Large intestine (tissue), 3 donors: Measurements from ENCODE around the gene INO80B. TPM values are rescaled to one million over a fixed set of nuclear protein-coding genes. Genes with fewer than 3 reads are reported as not detected.
"Not testable (repeated sequence)": the region's sequence is repeated elsewhere in the genome, so short reads cannot be mapped to it uniquely, and the experiment has no call there.

Experiments
- DNase-seq, 2 donors: peaks; one replicate each; pipeline versions ENCODE4 v3.0.0 to v3.0.0-alpha.2; 2013
- H3K27ac ChIP-seq: one replicate; pipeline ENCODE4 v1.5.1; 2013; ENCODE audit warnings: low read length
- H3K27me3 ChIP-seq: 2 replicates; pipeline ENCODE4 v1.6.1; 2013; ENCODE audit warnings: low read length; ENCODE audit not compliant: control insufficient read depth, insufficient read depth
- H3K36me3 ChIP-seq: 2 replicates; pipeline ENCODE4 v1.6.1; 2013; ENCODE audit warnings: low read length; ENCODE audit not compliant: control insufficient read depth, insufficient read depth
- H3K4me1 ChIP-seq: one replicate; pipeline ENCODE4 v1.6.1; 2013; ENCODE audit warnings: low read length; ENCODE audit not compliant: control insufficient read depth, insufficient read depth
- H3K4me3 ChIP-seq: one replicate; pipeline ENCODE4 v1.5.1; 2013; ENCODE audit warnings: low read length
- H3K9me3 ChIP-seq: one replicate; pipeline ENCODE4 v1.6.1; 2013; ENCODE audit warnings: mild to moderate bottlenecking, low read depth, low read length, moderate library complexity; ENCODE audit not compliant: control insufficient read depth
- WGBS: methylation state at CpG from one replicate; pipeline ENCODE4 v1.1.5; 2013; ENCODE audit warnings: low lambda C conversion rate; ENCODE audit not compliant: insufficient coverage; 5-methylcytosine and 5-hydroxymethylcytosine counted together
- polyA plus RNA-seq: library from polyadenylated mRNA; unstranded; fragments of 120-200 nt; gene quantifications from one replicate; pipeline ENCODE4 v1.2.1, GENCODE V29; 2013

The INO80B gene
- polyA plus RNA-seq, 1 donor, result 34.7 TPM

DNA sequence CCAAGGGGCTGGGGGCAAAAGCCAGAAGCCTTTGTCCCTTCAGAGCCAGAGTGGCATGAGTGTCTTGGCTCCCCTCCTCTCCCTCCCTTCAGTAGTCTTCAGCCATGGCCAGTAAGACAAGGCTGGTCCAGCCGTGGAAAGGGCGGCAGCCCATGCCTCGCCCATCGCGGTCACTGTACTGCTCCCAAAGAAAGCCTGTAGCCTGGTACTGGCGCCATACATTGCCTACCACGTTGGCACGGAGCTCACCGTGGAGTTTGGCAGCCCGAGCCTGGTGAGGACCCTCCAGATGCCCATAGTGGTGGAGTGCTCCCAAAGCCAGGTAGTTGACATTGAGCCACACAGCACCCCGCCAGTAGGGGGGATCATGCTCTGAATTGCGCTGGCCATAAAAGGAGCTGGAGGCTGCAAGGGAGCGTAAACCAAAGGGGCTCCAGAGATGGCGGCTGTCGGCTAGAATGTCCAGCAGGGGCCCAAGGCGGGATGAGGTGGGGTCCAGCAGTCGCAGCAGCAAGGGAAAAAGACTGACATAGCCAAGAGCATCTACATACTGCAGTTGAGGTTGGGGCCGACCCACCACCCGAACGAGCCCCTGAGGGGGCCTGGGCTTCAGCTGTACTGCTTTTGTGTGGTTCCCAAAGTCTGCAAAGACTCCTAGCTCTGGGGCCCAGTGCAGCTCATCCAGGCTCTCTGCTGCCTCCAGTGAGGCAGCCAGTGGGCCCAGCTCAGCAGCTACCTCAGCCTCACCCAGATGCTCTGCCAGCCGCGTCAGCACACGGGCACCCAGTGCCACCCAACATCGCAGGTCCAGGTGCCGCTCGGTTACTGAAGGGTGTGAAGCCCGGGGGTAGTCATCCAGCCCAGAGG, 6.5 kb downstream of the INO80B start:
- Histone ChIP-seq H3K9me3 (no peaks in the 10 kb centered on the region), H3K27ac (no peak overlapping the region), H3K4me1 (peaks cover 27% of the 10 kb centered on the region), H3K4me3 (no peak overlapping the region), H3K36me3 (peaks cover 24% of the 10 kb centered on the region), H3K27me3 (no peaks in the 10 kb centered on the region)
- DNase-seq, result no peak
- WGBS, result 82% methylated on average over 3 of the region's 27 CpGs

GRCh38 chr2:74462054-74462785, 7.3 kb downstream of the INO80B start:
- peaks cover 21% of the 10 kb centered on the region for H3K4me1 ChIP-seq
- no peak overlapping the region for H3K27ac ChIP-seq
- H3K9me3 ChIP-seq, result no peaks in the 10 kb centered on the region
- no peak overlapping the region for H3K4me3 ChIP-seq
- H3K36me3 ChIP-seq, result peaks cover 24% of the 10 kb centered on the region
- WGBS, result no CpG with 5 or more reads among the region's 20 CpGs
- no peaks in the 10 kb centered on the region for H3K27me3 ChIP-seq
- no peak for DNase-seq

GRCh38 chr2:74462786-74463105, 7.9 kb downstream of the INO80B start:
- H3K27ac ChIP-seq, result peak overlapping the region; percentile 11

GRCh38 chr2:74464406-74464805, 9.5 kb downstream of the INO80B start:
- no peaks in the 10 kb centered on the region for H3K9me3 ChIP-seq
- H3K36me3 ChIP-seq, result peaks cover 24% of the 10 kb centered on the region
- peak overlapping the region; percentile 90 for H3K4me3 ChIP-seq
- no CpG with 5 or more reads among the region's 13 CpGs for WGBS
- H3K4me1 ChIP-seq, result peaks cover 16% of the 10 kb centered on the region
- H3K27ac ChIP-seq, result peak overlapping the region; percentile 75
- H3K27me3 ChIP-seq, result no peaks in the 10 kb centered on the region
- peak in 1 of 2 donors; percentile 39 for DNase-seq

More at GRCh38 chr2:74462786-74463105, 7.9 kb downstream of the INO80B start:
- H3K36me3 ChIP-seq, result peaks cover 24% of the 10 kb centered on the region
- H3K4me1 ChIP-seq, result peaks cover 21% of the 10 kb centered on the region
- H3K4me3 ChIP-seq, result no peak overlapping the region
- no peak for DNase-seq
- no CpG with 5 or more reads among the region's 4 CpGs for WGBS
- H3K9me3 ChIP-seq, result no peaks in the 10 kb centered on the region
- H3K27me3 ChIP-seq, result no peaks in the 10 kb centered on the region

DNA sequence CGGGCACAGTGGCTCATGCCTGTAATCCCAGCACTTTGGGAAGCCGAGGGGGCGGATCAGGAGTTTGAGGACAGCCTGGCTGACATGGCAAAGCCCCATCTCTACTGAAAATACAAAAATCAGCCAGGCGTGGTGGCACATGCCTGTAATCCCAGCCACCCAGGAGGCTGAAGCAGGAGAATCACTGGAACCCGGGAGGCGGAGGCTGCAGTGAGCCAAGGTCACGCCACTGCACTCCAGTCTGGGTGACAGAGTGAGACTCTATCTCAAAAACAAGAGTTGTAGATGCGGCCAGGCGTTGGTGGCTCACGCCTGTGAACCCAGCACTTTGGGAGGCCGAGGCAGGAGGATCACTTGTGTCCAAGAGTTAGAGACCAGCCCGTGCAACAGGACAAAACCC, 15.9 kb downstream of the INO80B start:
- not testable (repeated sequence) for H3K27me3 ChIP-seq, H3K9me3 ChIP-seq, H3K27ac ChIP-seq, H3K4me3 ChIP-seq, DNase-seq
- peaks cover 16% of the 10 kb centered on the region for H3K36me3 ChIP-seq
- no CpG with 5 or more reads among the region's 12 CpGs for WGBS
- peaks cover 13% of the 10 kb centered on the region for H3K4me1 ChIP-seq

DNA sequence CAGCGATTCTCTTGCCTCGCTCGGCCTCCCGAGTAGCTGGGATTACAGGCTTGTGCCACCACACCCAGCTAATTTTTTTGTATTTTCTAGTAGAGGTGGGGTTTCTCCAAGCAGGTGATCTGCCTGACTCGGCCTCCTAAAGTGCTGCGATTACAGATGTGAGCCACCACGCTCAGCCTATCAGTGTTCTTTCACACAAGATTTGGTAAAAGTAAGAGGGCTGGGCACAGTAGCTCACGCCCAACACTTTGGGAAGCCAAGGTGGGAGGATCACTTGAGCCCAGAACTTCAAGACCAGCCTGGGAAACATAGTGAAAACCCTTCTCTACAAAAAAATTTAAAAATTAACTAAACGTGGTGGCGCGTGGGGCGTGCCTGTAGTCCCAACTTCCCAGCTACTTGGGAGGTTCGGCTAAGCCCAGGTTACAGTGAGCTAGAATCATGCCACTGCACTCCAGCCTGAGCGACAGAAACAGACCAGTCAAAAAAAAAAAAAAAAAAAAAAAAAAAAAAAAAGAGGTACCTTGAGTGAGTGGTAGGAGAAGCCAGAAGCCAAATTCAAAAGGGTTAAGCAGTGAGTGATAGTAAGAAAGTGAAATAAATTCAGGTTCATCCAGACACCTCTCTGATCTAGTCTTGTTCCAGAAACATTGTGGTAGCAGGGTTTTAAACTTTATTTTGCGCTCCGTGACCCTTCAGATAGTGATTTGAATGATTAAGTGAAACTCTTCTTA, 16.6 kb downstream of the INO80B start:
- no CpG with 5 or more reads among the region's 16 CpGs for WGBS
- Histone ChIP-seq H3K4me3 (peak overlapping the region; percentile 77), H3K4me1 (peaks cover 14% of the 10 kb centered on the region), H3K27ac (peak overlapping the region; percentile 91), H3K27me3 (no peaks in the 10 kb centered on the region), H3K9me3 (no peaks in the 10 kb centered on the region), H3K36me3 (peaks cover 19% of the 10 kb centered on the region)
- no peak for DNase-seq

- Histone ChIP-seq H3K4me3 (peak within 1 kb of the TSS; percentile 77), H3K4me1 (peaks cover 20% of the 10 kb centered on the region), H3K27ac (peak within 1 kb of the TSS; percentile 91), H3K9me3 (no peaks in the 10 kb centered on the region), H3K36me3 (peaks cover 19% of the 10 kb centered on the region), H3K27me3 (no peaks in the 10 kb centered on the region)
- DNase-seq, result peak; percentile 92 to 95
- no CpG with 5 or more reads among the region's 66 CpGs for WGBS
Observed at GRCh38 chr2:74472086-74472944, 17.4 kb downstream of the INO80B start, which contains the start of gene MRPL53. MRPL53 (minus strand) TSS chr2:74472680; CDS start chr2:74472660, 20 bp downstream.

DNA sequence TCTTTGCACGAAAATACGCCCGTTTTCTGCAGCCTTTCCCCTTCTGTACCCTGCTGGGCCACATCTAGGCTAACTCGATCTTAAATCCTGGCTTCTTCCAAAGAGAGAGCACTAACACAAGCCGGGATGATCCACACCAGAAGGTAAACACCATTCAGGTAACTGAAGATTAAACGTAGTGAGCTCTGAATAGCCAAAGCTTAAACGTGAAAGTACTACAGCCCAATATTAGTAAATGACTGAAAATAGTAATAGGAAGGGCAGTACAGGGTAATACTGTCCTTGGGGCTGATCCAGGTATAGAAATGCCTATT, 18.0 kb downstream of the INO80B start:
- peak overlapping the region; percentile 77 for H3K4me3 ChIP-seq
- H3K9me3 ChIP-seq, result no peaks in the 10 kb centered on the region
- peaks cover 23% of the 10 kb centered on the region for H3K36me3 ChIP-seq
- H3K27ac ChIP-seq, result peak overlapping the region; percentile 91
- no peaks in the 10 kb centered on the region for H3K27me3 ChIP-seq
- H3K4me1 ChIP-seq, result peaks cover 24% of the 10 kb centered on the region
- no peak for DNase-seq
- 18% methylated on average over 2 of the region's 7 CpGs for WGBS

DNA sequence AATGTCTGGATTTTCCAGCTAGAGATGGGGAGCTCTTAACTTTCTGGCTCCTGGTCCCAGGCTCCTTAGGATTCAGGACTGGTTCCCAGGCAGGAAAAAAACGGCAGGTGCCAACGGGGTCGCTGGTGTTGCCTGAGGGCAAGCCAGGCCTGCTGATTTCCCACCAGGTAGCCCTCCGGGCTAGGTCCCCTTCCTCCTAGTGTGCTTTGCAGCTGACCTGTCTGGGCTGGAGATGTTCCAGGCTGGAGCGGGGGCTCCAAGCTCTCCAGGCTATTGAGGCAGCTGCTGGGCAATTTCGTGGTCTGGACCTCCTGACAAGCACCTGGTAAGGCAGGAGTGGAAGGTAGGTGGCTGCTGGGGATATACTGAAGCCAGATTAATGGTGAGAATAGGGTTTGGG, 19.6 kb downstream of the INO80B start:
- Histone ChIP-seq H3K27me3 (no peaks in the 10 kb centered on the region), H3K4me1 (peaks cover 24% of the 10 kb centered on the region), H3K36me3 (peaks cover 24% of the 10 kb centered on the region), H3K9me3 (no peaks in the 10 kb centered on the region), H3K27ac (no peak overlapping the region), H3K4me3 (no peak overlapping the region)
- no peak for DNase-seq
- WGBS, result no CpG with 5 or more reads among the region's 6 CpGs
